ENCODE data around the gene MYADML2. TPM values are rescaled to one million over a fixed set of nuclear protein-coding genes. Genes with fewer than 3 reads are reported as not detected.

The MYADML2 gene
- total and polyA plus RNA-seq, 2 experiments from 2014 or later: 0.70 to 1.7 TPM

- TF ChIP-seq EZH2 (IDR thresholded peaks at IDR 0.05; ENCODE audit: low read depth, unreplicated experiment) (no peak), POLR2AphosphoS5 (IDR thresholded peaks at IDR 0.05; ENCODE audit: low read depth) (no peak; the same call in 1 of the 2 replicates), ZNF114 (CRISPR knock-in tag; IDR thresholded peaks at IDR 0.05) (no peak), NANOG (IDR thresholded peaks at IDR 0.05; ENCODE audit: borderline replicate concordance) (no peak), CREB1 (CRISPR knock-in tag; IDR thresholded peaks at IDR 0.05; ENCODE audit: low read depth) (no peak), EZH2phosphoT487 (IDR thresholded peaks at IDR 0.05; ENCODE audit: unreplicated experiment) (no peak), ZNF331 (CRISPR knock-in tag; IDR thresholded peaks at IDR 0.05; ENCODE audit: low read depth) (no peak), STAT1 (IDR thresholded peaks at IDR 0.05; ENCODE audit: unreplicated experiment) (no peak), JUNB (IDR thresholded peaks at IDR 0.05; ENCODE audit: unreplicated experiment) (no peak)
- TF ChIP-seq, protein P1, sequence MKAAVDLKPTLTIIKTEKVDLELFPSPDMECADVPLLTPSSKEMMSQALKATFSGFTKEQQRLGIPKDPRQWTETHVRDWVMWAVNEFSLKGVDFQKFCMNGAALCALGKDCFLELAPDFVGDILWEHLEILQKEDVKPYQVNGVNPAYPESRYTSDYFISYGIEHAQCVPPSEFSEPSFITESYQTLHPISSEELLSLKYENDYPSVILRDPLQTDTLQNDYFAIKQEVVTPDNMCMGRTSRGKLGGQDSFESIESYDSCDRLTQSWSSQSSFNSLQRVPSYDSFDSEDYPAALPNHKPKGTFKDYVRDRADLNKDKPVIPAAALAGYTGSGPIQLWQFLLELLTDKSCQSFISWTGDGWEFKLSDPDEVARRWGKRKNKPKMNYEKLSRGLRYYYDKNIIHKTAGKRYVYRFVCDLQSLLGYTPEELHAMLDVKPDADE (IDR thresholded peaks at IDR 0.05): no peak
- TF ChIP-seq, protein P2, sequence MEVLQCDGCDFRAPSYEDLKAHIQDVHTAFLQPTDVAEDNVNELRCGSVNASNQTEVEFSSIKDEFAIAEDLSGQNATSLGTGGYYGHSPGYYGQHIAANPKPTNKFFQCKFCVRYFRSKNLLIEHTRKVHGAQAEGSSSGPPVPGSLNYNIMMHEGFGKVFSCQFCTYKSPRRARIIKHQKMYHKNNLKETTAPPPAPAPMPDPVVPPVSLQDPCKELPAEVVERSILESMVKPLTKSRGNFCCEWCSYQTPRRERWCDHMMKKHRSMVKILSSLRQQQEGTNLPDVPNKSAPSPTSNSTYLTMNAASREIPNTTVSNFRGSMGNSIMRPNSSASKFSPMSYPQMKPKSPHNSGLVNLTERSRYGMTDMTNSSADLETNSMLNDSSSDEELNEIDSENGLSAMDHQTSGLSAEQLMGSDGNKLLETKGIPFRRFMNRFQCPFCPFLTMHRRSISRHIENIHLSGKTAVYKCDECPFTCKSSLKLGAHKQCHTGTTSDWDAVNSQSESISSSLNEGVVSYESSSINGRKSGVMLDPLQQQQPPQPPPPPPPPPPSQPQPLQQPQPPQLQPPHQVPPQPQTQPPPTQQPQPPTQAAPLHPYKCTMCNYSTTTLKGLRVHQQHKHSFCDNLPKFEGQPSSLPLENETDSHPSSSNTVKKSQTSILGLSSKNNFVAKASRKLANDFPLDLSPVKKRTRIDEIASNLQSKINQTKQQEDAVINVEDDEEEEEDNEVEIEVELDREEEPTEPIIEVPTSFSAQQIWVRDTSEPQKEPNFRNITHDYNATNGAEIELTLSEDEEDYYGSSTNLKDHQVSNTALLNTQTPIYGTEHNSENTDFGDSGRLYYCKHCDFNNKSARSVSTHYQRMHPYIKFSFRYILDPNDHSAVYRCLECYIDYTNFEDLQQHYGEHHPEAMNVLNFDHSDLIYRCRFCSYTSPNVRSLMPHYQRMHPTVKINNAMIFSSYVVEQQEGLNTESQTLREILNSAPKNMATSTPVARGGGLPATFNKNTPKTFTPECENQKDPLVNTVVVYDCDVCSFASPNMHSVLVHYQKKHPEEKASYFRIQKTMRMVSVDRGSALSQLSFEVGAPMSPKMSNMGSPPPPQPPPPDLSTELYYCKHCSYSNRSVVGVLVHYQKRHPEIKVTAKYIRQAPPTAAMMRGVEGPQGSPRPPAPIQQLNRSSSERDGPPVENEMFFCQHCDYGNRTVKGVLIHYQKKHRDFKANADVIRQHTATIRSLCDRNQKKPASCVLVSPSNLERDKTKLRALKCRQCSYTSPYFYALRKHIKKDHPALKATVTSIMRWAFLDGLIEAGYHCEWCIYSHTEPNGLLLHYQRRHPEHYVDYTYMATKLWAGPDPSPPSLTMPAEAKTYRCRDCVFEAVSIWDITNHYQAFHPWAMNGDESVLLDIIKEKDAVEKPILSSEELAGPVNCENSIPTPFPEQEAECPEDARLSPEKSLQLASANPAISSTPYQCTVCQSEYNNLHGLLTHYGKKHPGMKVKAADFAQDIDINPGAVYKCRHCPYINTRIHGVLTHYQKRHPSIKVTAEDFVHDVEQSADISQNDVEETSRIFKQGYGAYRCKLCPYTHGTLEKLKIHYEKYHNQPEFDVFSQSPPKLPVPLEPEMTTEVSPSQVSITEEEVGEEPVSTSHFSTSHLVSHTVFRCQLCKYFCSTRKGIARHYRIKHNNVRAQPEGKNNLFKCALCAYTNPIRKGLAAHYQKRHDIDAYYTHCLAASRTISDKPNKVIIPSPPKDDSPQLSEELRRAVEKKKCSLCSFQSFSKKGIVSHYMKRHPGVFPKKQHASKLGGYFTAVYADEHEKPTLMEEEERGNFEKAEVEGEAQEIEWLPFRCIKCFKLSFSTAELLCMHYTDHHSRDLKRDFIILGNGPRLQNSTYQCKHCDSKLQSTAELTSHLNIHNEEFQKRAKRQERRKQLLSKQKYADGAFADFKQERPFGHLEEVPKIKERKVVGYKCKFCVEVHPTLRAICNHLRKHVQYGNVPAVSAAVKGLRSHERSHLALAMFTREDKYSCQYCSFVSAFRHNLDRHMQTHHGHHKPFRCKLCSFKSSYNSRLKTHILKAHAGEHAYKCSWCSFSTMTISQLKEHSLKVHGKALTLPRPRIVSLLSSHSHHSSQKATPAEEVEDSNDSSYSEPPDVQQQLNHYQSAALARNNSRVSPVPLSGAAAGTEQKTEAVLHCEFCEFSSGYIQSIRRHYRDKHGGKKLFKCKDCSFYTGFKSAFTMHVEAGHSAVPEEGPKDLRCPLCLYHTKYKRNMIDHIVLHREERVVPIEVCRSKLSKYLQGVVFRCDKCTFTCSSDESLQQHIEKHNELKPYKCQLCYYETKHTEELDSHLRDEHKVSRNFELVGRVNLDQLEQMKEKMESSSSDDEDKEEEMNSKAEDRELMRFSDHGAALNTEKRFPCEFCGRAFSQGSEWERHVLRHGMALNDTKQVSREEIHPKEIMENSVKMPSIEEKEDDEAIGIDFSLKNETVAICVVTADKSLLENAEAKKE (CRISPR knock-in tag; IDR thresholded peaks at IDR 0.05): no peak
- TF ChIP-seq, protein P3, sequence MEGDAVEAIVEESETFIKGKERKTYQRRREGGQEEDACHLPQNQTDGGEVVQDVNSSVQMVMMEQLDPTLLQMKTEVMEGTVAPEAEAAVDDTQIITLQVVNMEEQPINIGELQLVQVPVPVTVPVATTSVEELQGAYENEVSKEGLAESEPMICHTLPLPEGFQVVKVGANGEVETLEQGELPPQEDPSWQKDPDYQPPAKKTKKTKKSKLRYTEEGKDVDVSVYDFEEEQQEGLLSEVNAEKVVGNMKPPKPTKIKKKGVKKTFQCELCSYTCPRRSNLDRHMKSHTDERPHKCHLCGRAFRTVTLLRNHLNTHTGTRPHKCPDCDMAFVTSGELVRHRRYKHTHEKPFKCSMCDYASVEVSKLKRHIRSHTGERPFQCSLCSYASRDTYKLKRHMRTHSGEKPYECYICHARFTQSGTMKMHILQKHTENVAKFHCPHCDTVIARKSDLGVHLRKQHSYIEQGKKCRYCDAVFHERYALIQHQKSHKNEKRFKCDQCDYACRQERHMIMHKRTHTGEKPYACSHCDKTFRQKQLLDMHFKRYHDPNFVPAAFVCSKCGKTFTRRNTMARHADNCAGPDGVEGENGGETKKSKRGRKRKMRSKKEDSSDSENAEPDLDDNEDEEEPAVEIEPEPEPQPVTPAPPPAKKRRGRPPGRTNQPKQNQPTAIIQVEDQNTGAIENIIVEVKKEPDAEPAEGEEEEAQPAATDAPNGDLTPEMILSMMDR (conservative IDR thresholded peaks at IDR 0.05; ENCODE audit: low read depth in 2 of 2): no peak
- TF ChIP-seq, protein P4, sequence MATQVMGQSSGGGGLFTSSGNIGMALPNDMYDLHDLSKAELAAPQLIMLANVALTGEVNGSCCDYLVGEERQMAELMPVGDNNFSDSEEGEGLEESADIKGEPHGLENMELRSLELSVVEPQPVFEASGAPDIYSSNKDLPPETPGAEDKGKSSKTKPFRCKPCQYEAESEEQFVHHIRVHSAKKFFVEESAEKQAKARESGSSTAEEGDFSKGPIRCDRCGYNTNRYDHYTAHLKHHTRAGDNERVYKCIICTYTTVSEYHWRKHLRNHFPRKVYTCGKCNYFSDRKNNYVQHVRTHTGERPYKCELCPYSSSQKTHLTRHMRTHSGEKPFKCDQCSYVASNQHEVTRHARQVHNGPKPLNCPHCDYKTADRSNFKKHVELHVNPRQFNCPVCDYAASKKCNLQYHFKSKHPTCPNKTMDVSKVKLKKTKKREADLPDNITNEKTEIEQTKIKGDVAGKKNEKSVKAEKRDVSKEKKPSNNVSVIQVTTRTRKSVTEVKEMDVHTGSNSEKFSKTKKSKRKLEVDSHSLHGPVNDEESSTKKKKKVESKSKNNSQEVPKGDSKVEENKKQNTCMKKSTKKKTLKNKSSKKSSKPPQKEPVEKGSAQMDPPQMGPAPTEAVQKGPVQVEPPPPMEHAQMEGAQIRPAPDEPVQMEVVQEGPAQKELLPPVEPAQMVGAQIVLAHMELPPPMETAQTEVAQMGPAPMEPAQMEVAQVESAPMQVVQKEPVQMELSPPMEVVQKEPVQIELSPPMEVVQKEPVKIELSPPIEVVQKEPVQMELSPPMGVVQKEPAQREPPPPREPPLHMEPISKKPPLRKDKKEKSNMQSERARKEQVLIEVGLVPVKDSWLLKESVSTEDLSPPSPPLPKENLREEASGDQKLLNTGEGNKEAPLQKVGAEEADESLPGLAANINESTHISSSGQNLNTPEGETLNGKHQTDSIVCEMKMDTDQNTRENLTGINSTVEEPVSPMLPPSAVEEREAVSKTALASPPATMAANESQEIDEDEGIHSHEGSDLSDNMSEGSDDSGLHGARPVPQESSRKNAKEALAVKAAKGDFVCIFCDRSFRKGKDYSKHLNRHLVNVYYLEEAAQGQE (IDR thresholded peaks at IDR 0.05; ENCODE audit: unreplicated experiment): no peak
Observed at GRCh38 chr17:81933178-81933699, 13.8 kb downstream of the MYADML2 start.

More at GRCh38 chr17:81933178-81933699, 13.8 kb downstream of the MYADML2 start:
- Histone ChIP-seq H3K36me3 (ENCODE audit: insufficient read depth) (no peaks in the 10 kb centered on the region), H3K27ac (ENCODE audit: low read depth) (no peak overlapping the region), H3K4me3 (no peak overlapping the region), H3F3A (replicated peaks; ENCODE audit: low read depth) (peaks cover 10% of the 10 kb centered on the region), H3K27me3 (ENCODE audit: insufficient read depth) (peaks cover 14% of the 10 kb centered on the region; the same call in 1 of the 2 replicates), H2AFZ (no peak overlapping the region), H3K4me1 (ENCODE audit: insufficient read depth) (no peaks in the 10 kb centered on the region; the same call in 1 of the 2 replicates), H3K79me2 (replicated peaks; ENCODE audit: insufficient read depth) (peaks cover 12% of the 10 kb centered on the region; the same call in 1 of the 2 replicates), H3K4me2 (no peak overlapping the region), H3K9me2 (ENCODE audit: insufficient read depth) (no peaks in the 10 kb centered on the region), H4K20me1 (replicated peaks; ENCODE audit: insufficient read depth) (no peaks in the 10 kb centered on the region; the same call in 1 of the 2 replicates)
- peaks cover 28% of the 10 kb centered on the region for H3K27me3 Mint-ChIP-seq (ENCODE audit: insufficient read depth, low read depth, poor library complexity)
- no peak overlapping the region; the same call in 2 of the 3 replicates for H3K4me3 Mint-ChIP-seq
- H3K9me3 Mint-ChIP-seq: no peaks in the 10 kb centered on the region
- no peak for DNase-seq (ENCODE audit: low spot score)
- no peak for ATAC-seq
- H3K27ac Mint-ChIP-seq: no peak overlapping the region
- H3K4me1 Mint-ChIP-seq: peaks cover 16% of the 10 kb centered on the region
- peaks cover 38% of the 10 kb centered on the region for H3K36me3 Mint-ChIP-seq (ENCODE audit: low read depth)

Measured in GM23338 (cell line).